B cell (primary cell): ENCODE measurements around the gene IGFL2. TPM values are rescaled to one million over a fixed set of nuclear protein-coding genes. Genes with fewer than 3 reads are reported as not detected.

Experiments used
- ATAC-seq: fragments of 200-7000 bp; cut with Tn5 transposase; one replicate; pipeline ENCODE4 v1.10.0; 2021; ENCODE audit warnings: low read depth, mild to moderate bottlenecking, moderate number of reproducible peaks, moderate library complexity
- CTCF ChIA-PET: fragments of 350-600 bp; sonication (Branson Sonifier 250); formaldehyde crosslinking; loops from one replicate; lab custom pipeline; 2021; ENCODE audit warnings: antibody characterized with exemption, inconsistent platforms; lab: Charles Lee
- POLR2A ChIA-PET: fragments of 350-600 bp; sonication (Branson Sonifier 250); formaldehyde crosslinking; loops from one replicate; lab custom pipeline; 2021; ENCODE audit warnings: antibody characterized with exemption; lab: Charles Lee
- DNase-seq: peaks from one replicate; pipeline ENCODE4 v3.0.0; 2013
- H2AFZ ChIP-seq: 2 replicates; pipeline ENCODE4 v1.6.1; 2012; ENCODE audit warnings: mild to moderate bottlenecking, low read depth, low read length; ENCODE audit not compliant: insufficient read depth, poor library complexity, severe bottlenecking
- H3K27ac ChIP-seq, 2 donors: 1 replicate in 1 of 2; 2 replicates in 1 of 2; pipeline ENCODE4 v1.5.1; 2012 to 2013; ENCODE audit warnings: low read length in 2 of 2, mild to moderate bottlenecking in 2 of 2, moderate library complexity in 1 of 2
- H3K27me3 ChIP-seq, 4 experiments: fragments of 200-600 bp in 1 of 4; sonication (generic) in 1 of 4; replicated peaks in 1 of 4; 1 replicate in 2 of 4; 2 replicates in 2 of 4; pipeline versions ENCODE4 v1.6.1 to v1.7.0; 2013 to 2016; ENCODE audit warnings: low read length in 3 of 4, mild to moderate bottlenecking in 2 of 4, mixed read lengths in 1 of 4, moderate library complexity in 1 of 4; ENCODE audit not compliant: insufficient read depth in 4 of 4, control insufficient read depth in 3 of 4; ENCODE audit errors: control extremely low read depth in 1 of 4
- H3K36me3 ChIP-seq, 2 experiments: replicated peaks in 1 of 2; 1 replicate in 1 of 2; 2 replicates in 1 of 2; pipeline versions ENCODE4 v1.6.1 to v1.7.1; 2013; ENCODE audit warnings: low read length in 1 of 2; ENCODE audit not compliant: insufficient read depth in 2 of 2, control insufficient read depth in 1 of 2; ENCODE audit errors: control extremely low read depth in 1 of 2, extremely low read depth in 1 of 2
- H3K4me1 ChIP-seq, 2 donors: fragments of 200-600 bp in 1 of 2; sonication (generic) in 1 of 2; 1 replicate in 1 of 2; 2 replicates in 1 of 2; pipeline versions ENCODE4 v1.5.1 to v1.6.1; 2013 to 2017; ENCODE audit warnings: low read length in 2 of 2; ENCODE audit not compliant: control insufficient read depth in 2 of 2, insufficient read depth in 2 of 2
- H3K4me2 ChIP-seq: replicated peaks from 2 replicates; pipeline ENCODE3; 2012; ENCODE audit warnings: mild to moderate bottlenecking, low read depth, low read length; ENCODE audit not compliant: poor library complexity, severe bottlenecking
- H3K4me3 ChIP-seq, 5 experiments: fragments of 200-600 bp in 1 of 5; sonication (generic) in 1 of 5; 1 replicate in 3 of 5; 2 replicates in 2 of 5; pipeline versions ENCODE4 v1.5.1 to v1.7.0; 2011 to 2016; ENCODE audit warnings: low read length in 4 of 5, mild to moderate bottlenecking in 4 of 5, low read depth in 2 of 5, control low read depth in 1 of 5, moderate library complexity in 1 of 5; ENCODE audit not compliant: insufficient read depth in 1 of 5; ENCODE audit errors: control extremely low read depth in 1 of 5, extremely low read depth in 1 of 5
- H3K79me2 ChIP-seq: fragments of 200-600 bp; sonication (generic); one replicate; pipeline ENCODE4 v1.6.0; 2016; ENCODE audit warnings: low read length; ENCODE audit not compliant: control insufficient read depth, insufficient read depth
- H3K9ac ChIP-seq: fragments of 200-600 bp; sonication (generic); 2 replicates; pipeline ENCODE4 v1.6.1; 2017; ENCODE audit warnings: mild to moderate bottlenecking, low read length, moderate library complexity
- H3K9me3 ChIP-seq, 3 donors: one replicate each; pipeline versions ENCODE4 v1.6.1 to v1.7.1; 2013; ENCODE audit warnings: low read length in 2 of 3; ENCODE audit not compliant: control insufficient read depth in 2 of 3, insufficient read depth in 1 of 3; ENCODE audit errors: control extremely low read depth in 1 of 3
- H4K20me1 ChIP-seq: 2 replicates; pipeline ENCODE4 v1.6.0; 2012; ENCODE audit warnings: mild to moderate bottlenecking, low read length; ENCODE audit not compliant: insufficient read depth, control insufficient read depth, poor library complexity, severe bottlenecking
- H3K27ac Mint-ChIP-seq: one replicate; pipeline ENCODE4 v1.8.0; 2021; ENCODE audit warnings: mixed read lengths
- H3K27me3 Mint-ChIP-seq: one replicate; pipeline ENCODE4 v1.8.0; 2021; ENCODE audit warnings: mixed read lengths
- H3K4me1 Mint-ChIP-seq: one replicate; pipeline ENCODE4 v1.8.0; 2021; ENCODE audit warnings: mixed read lengths
- H3K4me3 Mint-ChIP-seq: one replicate; pipeline ENCODE4 v1.8.0; 2021; ENCODE audit warnings: mixed read lengths
- H3K9me3 Mint-ChIP-seq: one replicate; pipeline ENCODE4 v1.8.0; 2022; ENCODE audit warnings: mixed read lengths; ENCODE audit not compliant: insufficient read depth
- CTCF ChIP-seq: fragments of 200-600 bp; IDR thresholded peaks from one replicate; pipeline ENCODE4 v1.8.0; 2022; ENCODE audit warnings: antibody characterized with exemption, mild to moderate bottlenecking
- EZH2 ChIP-seq: IDR thresholded peaks from 2 replicates; pipeline ENCODE4 v1.6.1; 2012; ENCODE audit warnings: borderline replicate concordance, low read depth, mild to moderate bottlenecking, moderate library complexity, low read length; ENCODE audit not compliant: insufficient read depth, poor library complexity, severe bottlenecking
- WGBS: methylation state at CpG from one replicate; pipeline ENCODE4 v1.1.5; 2013; ENCODE audit warnings: missing lambda C conversion rate; ENCODE audit not compliant: insufficient coverage; 5-methylcytosine and 5-hydroxymethylcytosine counted together
- intact Hi-C: fragments of 100-400 bp; cut with micrococcal nuclease; formaldehyde crosslinking; loops from one replicate; pipeline ENCODE4 v1.10.0; 2022
- polyA plus RNA-seq: library from polyadenylated mRNA; depleted of rRNA; stranded (reverse); fragments of >200 nt; gene quantifications from 2 replicates; pipeline ENCODE4 v1.2.3, GENCODE V29; 2012
- total RNA-seq, 2 donors: library from RNA; stranded (reverse); fragments of 120-200 nt in 1 of 2; gene quantifications; 1 replicate in 1 of 2; 2 replicates in 1 of 2; pipeline versions ENCODE4 v1.2.3 to v1.2.4, GENCODE V29; 2013 to 2022

IGFL2 gene
- total and polyA plus RNA-seq, 2 donors (not counting 1 experiment from before 2014, with no cell fraction given) = not detected

- Mint-ChIP-seq H3K27ac (no peak overlapping the region), H3K9me3 (no peaks in the 10 kb centered on the region), H3K4me3 (no peak overlapping the region), H3K27me3 (peaks cover 35% of the 10 kb centered on the region), H3K4me1 (no peaks in the 10 kb centered on the region)
- POLR2A ChIA-PET = no interaction called here
- Histone ChIP-seq H3K79me2 (no peaks in the 10 kb centered on the region), H3K9ac (no peak overlapping the region), H3K9me3 (no peaks in the 10 kb centered on the region), H3K4me3 (no peak overlapping the region), H3K4me2 (no peak overlapping the region), H3K36me3 (no peaks in the 10 kb centered on the region), H2AFZ (no peak overlapping the region), H3K4me1 (no peaks in the 10 kb centered on the region), H3K27ac (no peak overlapping the region), H3K27me3 (no peaks in the 10 kb centered on the region), H4K20me1 (no peaks in the 10 kb centered on the region)
- DNase-seq (no peak), ATAC-seq (no peak)
- WGBS = 60% methylated on average over 1 of the region's 8 CpGs
- intact Hi-C loops = no loop called here
- CTCF ChIA-PET = no interaction called here
- TF ChIP-seq CTCF = no peak
- no peak for TF ChIP-seq EZH2
These were observed 785 bp upstream of the IGFL2 start for GRCh38 chr19:46147166-46147740.

DNA sequence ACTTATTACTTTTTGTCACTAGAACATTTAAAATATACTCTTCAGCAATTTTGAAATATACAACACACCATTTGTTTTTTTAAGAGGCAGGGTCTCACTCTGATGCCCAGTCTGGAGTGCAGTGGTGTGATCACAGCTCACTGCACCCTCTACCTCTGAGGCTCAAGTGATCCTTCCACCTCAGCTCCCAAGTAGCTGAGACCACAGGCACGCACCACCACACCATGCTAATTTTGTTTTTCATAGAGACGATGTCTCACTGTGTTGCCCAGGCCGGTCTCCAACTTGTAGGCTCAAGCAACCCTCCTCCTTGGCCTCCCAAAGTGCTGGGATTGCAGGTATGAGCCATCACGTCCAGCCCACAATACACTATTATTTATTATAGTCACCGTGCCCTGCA, 2.6 kb downstream of the IGFL2 start:
- Histone ChIP-seq H3K4me1 (no peaks in the 10 kb centered on the region), H3K4me3 (no peak overlapping the region), H3K79me2 (no peaks in the 10 kb centered on the region), H4K20me1 (no peaks in the 10 kb centered on the region), H3K9me3 (no peaks in the 10 kb centered on the region), H3K9ac (no peak overlapping the region), H3K36me3 (no peaks in the 10 kb centered on the region), H3K4me2 (no peak overlapping the region), H2AFZ (no peak overlapping the region), H3K27ac (no peak overlapping the region), H3K27me3 (peaks cover 0 to 7% (median 0%) of the 10 kb centered on the region in 4 experiments)
- WGBS = 86% methylated on average over 5 of the region's 5 CpGs
- DNase-seq (no peak), ATAC-seq (no peak)
- no peaks in the 10 kb centered on the region for H3K9me3 Mint-ChIP-seq
- no peak overlapping the region for H3K27ac Mint-ChIP-seq
- no peak overlapping the region for H3K4me3 Mint-ChIP-seq
- CTCF ChIA-PET = no interaction called here
- H3K27me3 Mint-ChIP-seq = peaks cover 45% of the 10 kb centered on the region
- intact Hi-C loops = no loop called here
- no peak for TF ChIP-seq EZH2
- no peak for TF ChIP-seq CTCF
- POLR2A ChIA-PET = no interaction called here
- H3K4me1 Mint-ChIP-seq = no peaks in the 10 kb centered on the region
